ENCODE measurements around the gene DOK3. TPM values are rescaled to one million over a fixed set of nuclear protein-coding genes. Genes with fewer than 3 reads are reported as not detected.
A peak's percentile ranks its signal among the peaks of the same experiment; 100 is the strongest.

The DOK3 gene
- total RNA-seq, 1 donor, result 0.99 TPM

DNA sequence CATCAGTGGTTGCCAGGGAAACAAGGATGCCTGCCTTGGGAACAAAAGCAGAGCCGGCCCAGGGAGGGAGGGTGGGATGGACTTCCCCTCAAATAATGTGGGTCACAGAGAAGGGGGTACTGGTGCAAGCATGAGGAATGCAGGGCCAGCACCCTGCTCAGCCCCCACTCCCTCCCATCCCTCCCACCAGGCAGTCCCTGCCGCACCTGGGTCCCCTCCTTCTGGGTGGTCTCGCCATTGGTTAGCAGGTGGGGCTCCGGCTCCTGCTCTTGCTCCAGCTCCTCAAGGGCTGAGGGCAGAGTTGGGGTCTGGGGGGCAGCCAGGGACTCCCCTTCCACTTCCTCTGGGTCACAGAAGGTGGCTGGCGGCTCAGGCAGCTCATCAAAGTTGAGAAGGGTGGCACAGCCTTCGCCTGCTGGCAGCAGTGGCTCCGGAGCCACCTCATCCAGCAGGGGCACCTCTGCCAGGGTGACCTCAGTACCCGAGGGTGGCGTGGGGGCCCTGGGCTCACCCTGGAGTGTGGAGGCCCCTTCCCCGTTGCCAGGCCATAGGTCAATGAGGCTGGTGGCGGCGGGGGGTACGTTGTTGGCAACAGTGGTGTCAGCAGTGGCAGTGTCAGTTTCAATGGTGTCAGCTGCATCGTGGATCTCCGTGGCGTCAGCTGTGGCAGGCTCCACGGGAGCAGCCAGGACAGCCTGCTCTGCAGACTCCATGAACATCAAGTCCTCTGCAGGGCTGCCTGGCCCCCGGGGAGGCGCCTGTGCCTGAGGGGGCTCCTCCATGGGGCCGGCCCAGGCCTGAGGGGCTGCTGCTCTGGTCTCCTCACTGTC lies 51.6 kb downstream of the DOK3 start:
- TF ChIP-seq, protein P1, sequence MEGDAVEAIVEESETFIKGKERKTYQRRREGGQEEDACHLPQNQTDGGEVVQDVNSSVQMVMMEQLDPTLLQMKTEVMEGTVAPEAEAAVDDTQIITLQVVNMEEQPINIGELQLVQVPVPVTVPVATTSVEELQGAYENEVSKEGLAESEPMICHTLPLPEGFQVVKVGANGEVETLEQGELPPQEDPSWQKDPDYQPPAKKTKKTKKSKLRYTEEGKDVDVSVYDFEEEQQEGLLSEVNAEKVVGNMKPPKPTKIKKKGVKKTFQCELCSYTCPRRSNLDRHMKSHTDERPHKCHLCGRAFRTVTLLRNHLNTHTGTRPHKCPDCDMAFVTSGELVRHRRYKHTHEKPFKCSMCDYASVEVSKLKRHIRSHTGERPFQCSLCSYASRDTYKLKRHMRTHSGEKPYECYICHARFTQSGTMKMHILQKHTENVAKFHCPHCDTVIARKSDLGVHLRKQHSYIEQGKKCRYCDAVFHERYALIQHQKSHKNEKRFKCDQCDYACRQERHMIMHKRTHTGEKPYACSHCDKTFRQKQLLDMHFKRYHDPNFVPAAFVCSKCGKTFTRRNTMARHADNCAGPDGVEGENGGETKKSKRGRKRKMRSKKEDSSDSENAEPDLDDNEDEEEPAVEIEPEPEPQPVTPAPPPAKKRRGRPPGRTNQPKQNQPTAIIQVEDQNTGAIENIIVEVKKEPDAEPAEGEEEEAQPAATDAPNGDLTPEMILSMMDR (IDR thresholded peaks at IDR 0.05; ENCODE audit: insufficient read depth, low read length), result no peak
- H3K4me3 ChIP-seq (ENCODE audit: low read depth, low read length), result no peak overlapping the region
- DNase-seq (ENCODE audit: low read depth), result no peak

DNA sequence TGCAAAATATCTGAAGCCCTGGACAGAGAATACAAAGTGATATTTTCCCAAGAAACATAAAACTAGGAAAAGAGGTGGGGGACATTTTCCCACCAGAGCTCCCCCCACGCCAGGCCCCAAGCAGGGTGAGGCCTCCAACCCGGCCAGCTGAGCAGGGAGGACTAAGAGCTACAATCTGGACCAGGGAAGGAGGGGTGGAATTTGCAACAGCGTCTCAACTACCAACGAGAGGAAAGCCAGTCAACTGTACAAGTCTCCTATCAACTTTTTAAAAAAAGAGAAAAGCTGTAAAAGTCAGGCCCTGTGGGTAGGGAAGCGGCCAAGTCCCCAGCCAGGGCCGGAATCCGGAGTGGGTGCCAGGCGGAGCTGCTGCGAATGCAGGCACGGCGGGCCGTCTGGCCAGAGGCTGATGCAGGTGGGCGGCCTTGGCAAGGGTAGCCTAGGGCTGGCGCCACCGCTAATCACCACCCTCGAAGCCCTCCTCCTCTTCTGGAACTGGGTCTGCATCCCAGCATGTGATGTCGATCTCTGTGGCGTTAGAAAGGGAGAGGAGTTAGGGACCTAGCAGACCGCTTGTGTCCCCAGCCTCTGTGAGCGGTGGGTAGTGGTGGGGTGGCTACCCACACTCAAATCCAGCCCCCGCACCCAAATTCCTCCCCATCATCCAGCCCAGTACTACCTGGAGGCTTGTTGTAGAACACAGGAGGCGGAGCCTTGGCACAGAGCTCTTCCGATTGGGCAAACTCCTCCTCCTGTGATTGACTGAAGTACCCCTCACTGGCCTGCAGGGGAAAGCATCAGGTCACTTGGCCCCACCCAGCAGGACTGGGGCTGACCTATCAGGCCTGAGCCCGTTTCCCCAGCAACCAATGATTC lies 52.4 kb downstream of the DOK3 start:
- peak; percentile 95 for DNase-seq (ENCODE audit: low read depth)
- TF ChIP-seq, protein P1 (IDR thresholded peaks at IDR 0.05; ENCODE audit: insufficient read depth, low read length), result peak; percentile 81
- no peak overlapping the region for H3K4me3 ChIP-seq (ENCODE audit: low read depth, low read length)

DNA sequence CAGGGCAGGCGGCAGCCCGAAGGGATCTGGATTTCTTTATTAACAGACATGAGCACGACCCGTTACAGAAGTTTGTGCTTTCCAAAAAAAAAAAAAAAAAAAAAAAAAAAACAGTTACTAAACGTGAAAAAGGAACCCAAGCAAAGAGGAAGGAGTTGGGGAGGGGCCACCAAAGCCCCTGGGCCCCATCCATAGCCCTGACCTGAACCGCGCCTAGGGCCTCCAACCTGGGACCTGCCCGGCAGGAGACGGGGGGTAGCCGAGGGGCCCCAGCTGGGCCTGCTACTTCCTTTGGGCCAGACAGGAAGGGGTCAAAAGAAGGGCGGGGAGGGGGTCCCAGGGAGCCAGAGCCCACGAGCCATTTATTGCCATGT lies 53.0 kb downstream of the DOK3 start:
- no peak for DNase-seq (ENCODE audit: low read depth)
- no peak overlapping the region for H3K4me3 ChIP-seq (ENCODE audit: low read depth, low read length)
- TF ChIP-seq, protein P1 (IDR thresholded peaks at IDR 0.05; ENCODE audit: insufficient read depth, low read length), result no peak

DNA sequence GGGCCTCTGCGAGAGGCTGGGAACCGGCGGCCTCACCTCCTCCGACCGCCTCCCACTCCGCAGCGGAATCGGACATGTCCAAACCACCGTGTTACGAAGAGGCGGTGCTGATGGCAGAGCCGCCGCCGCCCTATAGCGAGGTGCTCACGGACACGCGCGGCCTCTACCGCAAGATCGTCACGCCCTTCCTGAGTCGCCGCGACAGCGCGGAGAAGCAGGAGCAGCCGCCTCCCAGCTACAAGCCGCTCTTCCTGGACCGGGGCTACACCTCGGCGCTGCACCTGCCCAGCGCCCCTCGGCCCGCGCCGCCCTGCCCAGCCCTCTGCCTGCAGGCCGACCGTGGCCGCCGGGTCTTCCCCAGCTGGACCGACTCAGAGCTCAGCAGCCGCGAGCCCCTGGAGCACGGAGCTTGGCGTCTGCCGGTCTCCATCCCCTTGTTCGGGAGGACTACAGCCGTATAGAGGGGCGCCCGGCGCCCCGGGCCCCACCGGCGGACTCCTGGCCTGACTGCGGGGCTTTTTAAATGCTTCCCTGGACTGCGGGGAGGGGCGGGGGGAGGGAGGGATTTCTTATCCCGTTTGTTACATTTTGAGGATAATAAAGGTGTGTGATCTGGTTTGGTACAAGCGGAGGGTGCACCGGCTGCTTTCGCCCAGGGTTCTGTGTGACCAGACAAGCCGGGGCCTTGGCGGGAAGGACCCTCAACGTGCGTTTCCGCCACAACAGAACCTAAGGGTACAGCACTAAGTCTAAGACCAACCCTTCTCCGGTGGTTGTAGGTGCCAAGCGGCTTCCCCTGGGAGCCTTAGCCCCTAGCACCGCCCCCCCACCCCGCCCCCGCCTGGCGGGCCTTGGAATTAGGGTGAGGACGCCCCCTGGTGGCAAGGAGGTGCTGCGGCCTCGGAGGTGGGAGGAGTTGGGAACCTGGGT lies 53.7 kb downstream of the DOK3 start:
- DNase-seq (ENCODE audit: low read depth), result peak; percentile 90
- TF ChIP-seq, protein P1 (IDR thresholded peaks at IDR 0.05; ENCODE audit: insufficient read depth, low read length), result peak; percentile 98
- peak overlapping the region; percentile 22 for H3K4me3 ChIP-seq (ENCODE audit: low read depth, low read length)

DNA sequence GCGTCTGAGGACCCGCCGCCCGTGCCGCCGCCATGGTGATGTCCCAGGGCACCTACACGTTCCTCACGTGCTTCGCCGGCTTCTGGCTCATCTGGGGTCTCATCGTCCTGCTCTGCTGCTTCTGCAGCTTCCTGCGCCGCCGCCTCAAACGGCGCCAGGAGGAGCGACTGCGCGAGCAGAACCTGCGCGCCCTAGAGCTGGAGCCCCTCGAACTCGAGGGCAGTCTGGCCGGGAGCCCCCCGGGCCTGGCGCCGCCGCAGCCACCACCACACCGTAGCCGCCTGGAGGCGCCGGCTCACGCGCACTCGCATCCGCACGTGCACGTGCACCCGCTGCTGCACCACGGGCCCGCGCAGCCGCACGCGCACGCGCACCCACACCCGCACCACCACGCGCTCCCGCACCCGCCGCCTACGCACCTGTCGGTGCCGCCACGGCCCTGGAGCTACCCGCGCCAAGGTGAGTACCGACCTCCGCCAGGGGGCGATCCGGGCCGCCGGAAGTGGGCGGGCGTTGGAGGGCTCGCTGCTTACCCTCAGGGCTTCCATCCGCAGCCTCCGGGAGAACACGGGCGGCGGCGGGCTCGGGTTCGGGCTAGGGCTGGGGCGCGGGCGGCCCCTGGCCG lies 54.5 kb downstream of the DOK3 start:
- DNase-seq (ENCODE audit: low read depth), result peak; percentile 47
- peak overlapping the region; percentile 39 for H3K4me3 ChIP-seq (ENCODE audit: low read depth, low read length)
- TF ChIP-seq, protein P1 (IDR thresholded peaks at IDR 0.05; ENCODE audit: insufficient read depth, low read length), result peak; percentile 47
